Measurements from ENCODE around the gene MMP24.
"Not testable (repeated sequence)": the region's sequence is repeated elsewhere in the genome, so short reads cannot be mapped to it uniquely, and the experiment has no call there.

MMP24 gene

DNA sequence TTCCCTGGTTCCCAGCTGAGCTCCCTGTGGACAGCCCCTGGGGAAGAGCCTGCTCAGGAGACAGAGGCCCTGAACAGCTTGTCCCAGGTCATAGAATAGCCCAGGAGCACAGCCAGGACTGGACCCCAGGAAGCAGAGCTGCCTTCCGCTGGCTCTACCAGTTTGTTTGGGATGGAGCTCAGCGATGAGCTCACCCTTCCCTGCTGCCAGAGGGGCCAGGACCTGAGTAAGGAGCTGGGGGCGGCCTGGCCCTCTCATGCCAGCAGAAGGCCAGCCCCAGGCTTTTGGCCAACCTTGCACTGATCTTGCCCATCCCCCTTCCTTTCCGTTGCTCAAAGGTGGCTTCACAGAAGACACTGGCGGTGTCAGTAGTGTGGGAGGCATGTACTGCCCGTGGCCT, 33.9 kb downstream of the MMP24 start:
- no peak for DNase-seq (ENCODE audit: low spot score)

DNA sequence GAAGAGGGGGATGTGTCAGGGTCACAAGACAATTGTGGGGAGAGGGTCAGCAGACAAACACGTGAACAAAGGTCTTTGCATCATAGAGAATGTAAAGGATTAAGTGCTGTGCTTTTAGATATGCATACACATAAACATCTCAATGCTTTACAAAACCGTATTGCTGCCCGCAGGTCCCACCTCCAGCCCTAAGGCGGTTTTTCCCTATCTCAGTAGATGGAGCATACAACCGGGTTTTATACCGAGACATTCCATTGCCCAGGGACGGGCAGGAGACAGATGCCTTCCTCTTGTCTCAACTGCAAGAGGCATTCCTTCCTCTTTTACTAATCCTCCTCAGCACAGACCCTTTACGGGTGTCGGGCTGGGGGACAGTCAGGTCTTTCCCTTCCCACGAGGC, 35.8 kb downstream of the MMP24 start:
- not testable (repeated sequence) for DNase-seq (ENCODE audit: low spot score)

DNA sequence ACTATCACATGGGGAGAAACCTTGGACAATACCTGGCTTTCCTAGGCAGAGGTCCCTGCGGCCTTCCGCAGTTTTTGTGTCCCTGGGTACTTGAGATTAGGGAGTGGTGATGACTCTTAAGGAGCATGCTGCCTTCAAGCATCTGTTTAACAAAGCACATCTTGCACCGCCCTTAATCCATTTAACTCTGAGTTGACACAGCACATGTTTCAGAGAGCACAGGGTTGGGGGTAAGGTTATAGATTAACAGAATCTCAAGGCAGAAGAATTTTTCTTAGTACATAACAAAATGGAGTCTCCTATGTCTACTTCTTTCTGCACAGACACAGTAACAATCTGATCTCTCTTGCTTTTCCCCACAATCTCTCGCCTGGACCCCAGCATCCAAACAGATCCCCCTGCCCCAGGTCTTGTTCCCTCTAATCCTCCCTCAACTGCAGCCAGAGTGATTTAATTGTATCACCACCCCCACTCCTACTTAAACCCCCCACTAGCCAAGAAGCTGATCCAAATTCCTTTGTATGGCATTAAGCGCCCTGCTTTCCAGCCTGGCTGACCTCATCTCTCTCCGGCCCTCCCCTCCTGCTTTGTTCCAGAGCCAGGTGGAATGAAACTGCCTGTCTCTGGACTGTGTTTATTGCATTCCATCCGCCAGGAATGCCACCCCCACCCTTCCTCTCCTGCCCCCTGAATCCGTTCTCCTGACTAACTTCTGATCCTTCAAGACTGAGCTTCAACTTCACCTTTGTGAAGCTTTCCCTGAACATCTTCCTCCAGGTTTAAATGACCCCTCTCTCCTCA, 36.4 kb downstream of the MMP24 start:
- not testable (repeated sequence) for DNase-seq (ENCODE audit: low spot score)

DNA sequence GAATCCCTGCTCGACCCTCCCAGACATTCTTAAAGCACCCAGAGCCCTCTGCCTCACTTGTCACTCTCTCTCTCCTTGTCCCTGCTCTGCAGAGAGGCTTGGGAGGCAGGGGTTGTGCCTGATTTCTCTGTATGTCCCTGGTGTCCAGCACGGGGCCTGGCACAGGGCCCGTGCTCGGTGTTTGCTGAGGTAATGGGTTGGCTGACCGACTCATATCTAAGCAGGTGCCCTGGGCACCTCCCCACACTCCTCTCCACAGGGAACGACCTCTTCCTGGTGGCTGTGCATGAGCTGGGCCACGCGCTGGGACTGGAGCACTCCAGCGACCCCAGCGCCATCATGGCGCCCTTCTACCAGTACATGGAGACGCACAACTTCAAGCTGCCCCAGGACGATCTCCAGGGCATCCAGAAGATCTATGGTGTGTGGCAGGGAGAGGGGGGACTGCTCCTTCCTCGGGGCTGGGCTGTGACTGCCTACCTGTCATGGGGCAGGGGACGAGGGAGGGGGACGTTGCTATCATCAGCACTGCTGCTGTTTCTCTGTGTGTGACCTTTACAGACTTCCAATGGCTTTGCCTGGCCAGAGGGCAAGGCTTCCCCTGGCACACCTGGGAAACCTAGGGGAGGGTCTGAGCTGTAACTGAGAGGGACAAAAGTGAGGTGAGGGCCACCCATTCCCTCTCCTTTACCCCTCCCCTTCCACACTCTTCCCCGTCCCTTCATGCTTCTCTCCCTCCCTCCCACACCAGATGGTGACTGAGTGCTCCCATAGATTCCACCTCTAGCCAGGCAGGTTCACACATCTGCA, 37.2 kb downstream of the MMP24 start:
- DNase-seq (ENCODE audit: low spot score), result no peak

DNA sequence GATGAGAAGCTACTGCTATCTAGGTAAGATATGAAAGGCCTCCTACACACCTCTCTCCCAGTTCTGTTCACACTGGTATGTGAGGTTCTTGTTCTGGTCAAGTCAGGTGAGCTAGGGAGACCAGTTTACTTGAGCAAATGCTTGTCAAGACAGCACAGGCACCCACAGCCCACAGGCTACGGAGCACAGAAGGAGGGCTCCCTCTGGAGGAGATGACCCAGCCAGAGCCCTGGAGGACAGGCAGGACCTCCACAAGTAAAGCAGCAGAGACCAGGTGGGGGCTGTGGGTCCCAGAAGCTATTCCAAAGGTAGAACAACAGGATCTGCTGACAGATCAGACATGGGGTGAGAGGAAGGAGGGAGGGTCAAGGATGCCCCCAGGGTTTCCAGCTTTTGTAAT, 38.3 kb downstream of the MMP24 start:
- no peak for DNase-seq (ENCODE audit: low spot score)

DNA sequence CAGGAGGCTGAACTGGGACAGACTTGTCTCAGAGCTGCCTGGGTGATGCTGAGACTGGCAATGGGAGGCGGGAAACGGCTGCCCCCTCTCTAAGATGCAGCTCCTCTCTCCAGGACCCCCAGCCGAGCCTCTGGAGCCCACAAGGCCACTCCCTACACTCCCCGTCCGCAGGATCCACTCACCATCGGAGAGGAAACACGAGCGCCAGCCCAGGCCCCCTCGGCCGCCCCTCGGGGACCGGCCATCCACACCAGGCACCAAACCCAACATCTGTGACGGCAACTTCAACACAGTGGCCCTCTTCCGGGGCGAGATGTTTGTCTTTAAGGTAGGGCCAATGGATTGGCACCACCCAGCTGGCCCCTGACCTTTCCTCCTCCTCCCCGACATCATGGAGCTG, 40.6 kb downstream of the MMP24 start:
- no peak for DNase-seq (ENCODE audit: low spot score)

DNA sequence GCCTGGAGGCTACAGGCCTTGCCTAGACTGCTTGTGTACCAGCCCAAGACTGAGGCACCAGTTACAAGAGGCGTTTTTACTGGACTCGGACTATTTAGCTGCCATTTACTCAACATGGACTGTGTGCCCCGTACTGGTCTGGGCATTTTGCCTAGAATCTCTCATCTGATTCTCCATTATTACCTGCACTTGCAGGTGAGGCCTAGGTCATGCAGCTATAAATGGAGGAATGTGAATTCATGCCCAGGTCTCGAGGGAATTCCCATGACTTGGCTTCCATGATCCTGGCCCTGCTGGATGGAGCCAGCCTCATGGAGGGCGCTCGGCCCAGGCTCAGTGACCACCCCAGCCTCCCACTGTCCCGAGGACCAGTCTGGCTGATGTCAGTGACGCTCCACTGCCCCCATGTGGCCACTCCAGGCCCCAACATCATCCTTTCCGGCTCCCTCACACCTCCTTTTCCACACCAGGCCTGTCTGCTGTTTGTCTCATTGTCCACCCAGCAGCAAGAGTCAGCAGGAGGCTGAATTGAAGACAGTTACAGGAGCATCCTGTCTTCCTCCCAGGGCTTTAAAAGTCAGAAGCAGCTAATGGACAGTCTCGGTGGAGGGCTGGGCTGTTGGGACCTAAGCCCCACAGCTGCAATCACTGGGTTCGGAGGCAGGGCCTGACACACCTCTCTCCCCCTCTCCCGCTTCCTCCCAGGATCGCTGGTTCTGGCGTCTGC, 42.7 kb downstream of the MMP24 start:
- peak; percentile 87 for DNase-seq (ENCODE audit: low spot score)

DNA sequence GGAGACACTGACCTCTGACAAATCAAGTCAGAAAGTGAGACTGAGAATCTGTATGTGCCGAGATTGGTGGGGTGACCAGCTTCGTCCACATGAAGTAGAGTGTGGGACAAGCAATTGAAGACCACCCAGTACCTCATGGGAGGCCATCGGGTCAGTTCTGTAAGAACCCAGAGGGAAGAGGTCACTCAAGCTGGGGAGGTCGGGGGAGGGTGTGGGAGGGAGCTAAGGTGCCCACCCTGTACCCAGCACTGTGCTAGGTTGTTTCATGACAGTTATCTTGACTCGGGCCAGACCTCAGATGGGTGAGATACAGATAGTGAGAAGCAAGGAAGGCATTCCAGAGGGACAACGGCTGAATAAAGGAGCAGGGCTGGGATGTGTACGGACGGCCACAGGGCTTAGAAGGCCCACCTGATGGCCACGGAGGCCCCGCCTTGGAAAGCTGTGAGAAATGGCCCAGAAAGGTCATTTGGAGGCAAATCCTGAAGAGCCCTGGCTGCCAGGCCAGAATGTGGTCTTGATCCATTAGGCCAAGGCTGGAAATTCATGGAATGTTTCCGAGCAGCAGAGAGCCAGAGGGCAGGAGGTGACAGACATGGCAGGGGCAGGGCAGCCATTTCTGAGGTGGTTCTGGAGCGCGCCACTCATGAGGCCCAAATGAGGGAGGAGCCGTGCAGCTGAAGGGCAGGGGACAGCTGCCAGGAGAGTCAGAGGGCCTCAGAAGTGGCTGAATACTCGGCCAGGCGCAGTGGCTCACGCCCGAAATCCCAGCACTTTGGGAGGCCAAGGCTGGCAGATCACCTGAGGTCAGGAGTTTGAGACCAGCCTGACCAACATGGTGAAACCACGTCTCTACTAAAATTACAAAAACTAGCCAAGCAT, 43.8 kb downstream of the MMP24 start:
- DNase-seq (ENCODE audit: low spot score), result no peak

DNA sequence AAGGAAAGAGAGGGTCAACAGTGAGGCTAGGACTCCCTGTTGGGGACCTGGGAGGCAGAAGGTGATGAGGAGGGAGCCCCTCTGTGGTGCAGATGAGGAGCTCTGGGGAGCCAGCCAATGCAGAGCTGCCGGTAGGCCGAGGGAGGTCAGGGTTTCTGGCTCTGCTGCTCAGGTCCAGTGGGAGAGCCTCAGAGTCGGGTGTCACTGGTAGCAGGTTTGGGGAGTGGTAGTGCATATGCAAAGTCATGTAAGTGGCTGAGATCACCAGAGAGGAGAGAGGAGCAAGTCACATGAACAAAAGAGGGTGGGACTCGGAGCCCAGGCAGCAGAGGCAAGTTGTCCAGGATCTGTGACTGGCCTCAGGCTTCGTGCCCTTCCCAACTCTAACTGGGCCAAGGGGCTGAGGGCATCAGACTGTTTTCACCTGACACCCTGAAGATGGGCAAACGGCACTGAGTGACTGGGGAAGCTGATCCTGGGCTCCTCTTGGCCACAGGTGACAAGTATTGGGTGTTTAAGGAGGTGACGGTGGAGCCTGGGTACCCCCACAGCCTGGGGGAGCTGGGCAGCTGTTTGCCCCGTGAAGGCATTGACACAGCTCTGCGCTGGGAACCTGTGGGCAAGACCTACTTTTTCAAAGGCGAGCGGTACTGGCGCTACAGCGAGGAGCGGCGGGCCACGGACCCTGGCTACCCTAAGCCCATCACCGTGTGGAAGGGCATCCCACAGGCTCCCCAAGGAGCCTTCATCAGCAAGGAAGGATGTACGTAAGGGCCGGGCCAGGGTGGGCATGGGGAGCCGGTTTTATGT, 44.8 kb downstream of the MMP24 start:
- DNase-seq (ENCODE audit: low spot score), result no peak

DNA sequence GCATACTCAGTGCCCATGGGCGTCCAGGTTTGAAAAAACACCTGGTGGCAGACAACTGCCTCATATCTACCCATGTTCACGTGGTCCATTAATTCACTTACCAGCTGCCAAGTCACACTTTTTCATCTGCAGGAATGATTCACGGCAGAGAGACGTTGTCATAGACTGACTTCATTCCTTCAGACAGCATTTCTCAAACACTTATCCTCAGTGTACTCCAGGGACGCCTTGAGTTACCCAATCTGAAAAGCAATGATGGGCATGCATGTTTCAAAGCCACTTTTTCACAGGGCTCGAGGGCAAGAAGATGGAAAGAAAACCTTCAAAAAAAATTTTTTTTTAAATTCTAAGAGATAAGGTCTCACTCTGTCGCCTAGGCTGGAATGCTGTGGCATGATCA, 45.4 kb downstream of the MMP24 start:
- DNase-seq (ENCODE audit: low spot score), result no peak

DNA sequence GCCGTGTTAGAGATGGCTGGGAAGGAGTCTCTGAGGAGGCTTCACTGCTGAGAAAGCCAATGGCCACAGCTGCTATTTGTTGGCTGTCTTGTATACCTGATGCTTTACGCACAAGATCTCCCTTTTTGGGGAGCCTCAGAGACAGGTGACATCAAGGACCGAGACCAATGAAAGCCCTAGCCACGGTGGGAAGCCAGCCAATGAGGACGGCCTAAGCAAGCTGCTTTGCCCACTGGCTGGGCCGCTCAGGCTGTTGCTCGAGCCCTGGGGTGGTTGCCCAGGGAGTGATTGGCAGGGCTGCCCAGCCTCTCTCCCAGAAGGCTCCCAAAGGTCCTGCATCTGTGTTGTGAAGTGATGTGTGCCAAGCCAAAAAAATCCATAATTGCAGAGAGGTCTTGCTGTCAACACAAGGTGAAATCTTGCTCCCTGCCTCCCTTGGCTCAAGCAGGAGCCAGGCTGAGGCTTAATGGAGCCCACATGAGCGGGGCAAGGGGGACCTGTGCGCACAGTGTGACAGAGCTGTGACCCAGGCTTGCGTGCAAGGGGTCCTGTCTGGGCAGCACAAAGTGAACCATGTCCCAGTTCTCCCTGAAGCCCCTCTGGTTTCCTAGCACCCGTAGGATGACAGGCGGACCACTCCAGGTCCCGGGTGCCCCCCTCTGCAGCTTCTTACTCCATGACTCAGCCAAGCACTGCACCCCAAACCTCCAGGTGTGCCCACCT, 47.1 kb downstream of the MMP24 start:
- no peak for DNase-seq (ENCODE audit: low spot score)

DNA sequence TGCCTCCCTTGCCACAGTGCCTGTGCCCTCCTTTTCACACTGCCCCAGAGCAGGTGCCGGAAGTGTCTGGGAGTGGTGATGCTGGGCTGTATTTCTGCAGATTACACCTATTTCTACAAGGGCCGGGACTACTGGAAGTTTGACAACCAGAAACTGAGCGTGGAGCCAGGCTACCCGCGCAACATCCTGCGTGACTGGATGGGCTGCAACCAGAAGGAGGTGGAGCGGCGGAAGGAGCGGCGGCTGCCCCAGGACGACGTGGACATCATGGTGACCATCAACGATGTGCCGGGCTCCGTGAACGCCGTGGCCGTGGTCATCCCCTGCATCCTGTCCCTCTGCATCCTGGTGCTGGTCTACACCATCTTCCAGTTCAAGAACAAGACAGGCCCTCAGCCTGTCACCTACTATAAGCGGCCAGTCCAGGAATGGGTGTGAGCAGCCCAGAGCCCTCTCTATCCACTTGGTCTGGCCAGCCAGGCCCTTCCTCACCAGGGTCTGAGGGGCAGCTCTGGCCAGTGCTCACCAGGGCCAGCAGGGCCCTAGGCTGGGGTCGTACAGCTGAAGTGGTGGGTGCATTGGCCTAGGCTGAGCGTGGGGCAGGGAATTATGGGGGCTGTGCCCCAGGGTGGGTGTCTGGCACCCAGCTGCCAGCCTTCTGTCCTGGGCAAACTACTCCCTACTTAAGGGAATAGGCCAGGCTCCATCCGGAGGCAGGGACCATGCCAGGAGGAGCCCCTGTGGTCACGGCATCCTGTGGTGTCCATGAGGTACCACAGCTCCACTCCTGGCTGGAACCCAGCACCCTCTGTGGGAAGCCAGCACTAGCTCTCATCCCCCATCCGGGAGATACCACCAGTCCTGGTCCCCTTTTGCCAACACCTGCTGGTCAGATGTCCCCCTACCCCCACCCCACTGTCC, 47.9 kb downstream of the MMP24 start:
- DNase-seq (ENCODE audit: low spot score), result no peak

DNA sequence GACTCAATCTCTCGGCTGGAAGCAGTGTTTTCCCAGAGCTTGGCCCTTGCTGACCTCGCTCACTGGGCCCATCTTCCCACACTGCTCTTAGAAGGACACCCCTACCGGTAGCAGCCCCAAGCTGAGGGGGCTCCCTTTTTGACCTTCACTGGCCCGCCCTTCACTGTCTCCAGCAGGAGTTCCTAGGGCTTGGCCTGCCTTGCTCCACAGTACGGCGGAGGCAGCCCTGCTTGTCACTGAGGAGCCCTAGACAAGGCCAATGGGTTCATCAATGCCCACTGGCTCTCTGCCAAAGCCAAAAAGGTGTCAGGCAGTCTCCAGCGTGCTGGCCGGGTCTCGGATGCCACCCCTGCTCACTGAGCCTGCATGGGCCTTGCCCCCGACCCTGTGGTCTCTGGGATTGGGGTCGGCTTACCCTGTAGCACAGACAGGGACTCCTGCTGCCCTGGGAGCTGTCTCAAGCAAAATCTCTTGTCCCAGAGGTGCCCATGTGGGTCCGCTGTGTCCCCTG, 49.3 kb downstream of the MMP24 start:
- DNase-seq (ENCODE audit: low spot score), result no peak

DNA sequence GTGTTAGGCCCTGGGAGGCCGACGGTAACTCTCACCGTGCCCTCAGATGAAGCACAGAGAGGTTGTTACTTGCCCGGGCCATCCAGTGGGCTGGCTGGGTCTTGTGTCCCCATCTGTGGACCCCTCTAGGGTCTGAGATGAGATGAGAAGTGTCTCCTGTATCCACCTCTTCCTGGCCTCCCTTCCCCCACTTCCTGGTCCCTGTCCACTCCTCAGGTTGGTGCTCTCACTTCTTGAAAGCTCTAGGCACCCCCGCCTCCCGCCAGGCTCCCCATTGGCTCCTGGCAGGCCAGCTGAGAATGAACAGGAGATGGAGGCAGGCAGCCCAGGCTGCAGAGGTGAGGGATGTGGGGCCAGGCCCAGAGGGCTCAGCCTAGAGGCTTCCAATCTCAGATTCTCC, 49.9 kb downstream of the MMP24 start:
- DNase-seq (ENCODE audit: low spot score), result no peak

DNA sequence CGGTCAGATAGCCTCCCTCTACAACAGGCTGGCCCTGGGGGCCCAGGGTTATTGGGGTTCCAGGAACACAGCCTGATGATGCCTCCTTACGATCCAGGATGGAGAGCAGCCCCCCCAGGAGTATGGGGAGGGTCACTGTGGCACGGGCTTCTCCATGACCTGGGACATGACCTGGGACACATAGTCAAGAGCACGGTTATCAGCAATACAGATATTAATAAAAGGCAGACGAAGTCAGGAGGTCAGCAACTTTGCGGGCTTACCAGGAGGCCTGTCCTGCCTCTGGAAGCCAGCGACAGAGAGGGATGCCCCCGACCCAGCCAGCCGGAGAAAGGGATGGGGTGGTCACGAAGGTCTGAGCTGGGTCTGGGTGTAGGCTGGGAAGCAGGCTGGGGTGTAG, 50.6 kb downstream of the MMP24 start:
- DNase-seq (ENCODE audit: low spot score), result no peak

DNA sequence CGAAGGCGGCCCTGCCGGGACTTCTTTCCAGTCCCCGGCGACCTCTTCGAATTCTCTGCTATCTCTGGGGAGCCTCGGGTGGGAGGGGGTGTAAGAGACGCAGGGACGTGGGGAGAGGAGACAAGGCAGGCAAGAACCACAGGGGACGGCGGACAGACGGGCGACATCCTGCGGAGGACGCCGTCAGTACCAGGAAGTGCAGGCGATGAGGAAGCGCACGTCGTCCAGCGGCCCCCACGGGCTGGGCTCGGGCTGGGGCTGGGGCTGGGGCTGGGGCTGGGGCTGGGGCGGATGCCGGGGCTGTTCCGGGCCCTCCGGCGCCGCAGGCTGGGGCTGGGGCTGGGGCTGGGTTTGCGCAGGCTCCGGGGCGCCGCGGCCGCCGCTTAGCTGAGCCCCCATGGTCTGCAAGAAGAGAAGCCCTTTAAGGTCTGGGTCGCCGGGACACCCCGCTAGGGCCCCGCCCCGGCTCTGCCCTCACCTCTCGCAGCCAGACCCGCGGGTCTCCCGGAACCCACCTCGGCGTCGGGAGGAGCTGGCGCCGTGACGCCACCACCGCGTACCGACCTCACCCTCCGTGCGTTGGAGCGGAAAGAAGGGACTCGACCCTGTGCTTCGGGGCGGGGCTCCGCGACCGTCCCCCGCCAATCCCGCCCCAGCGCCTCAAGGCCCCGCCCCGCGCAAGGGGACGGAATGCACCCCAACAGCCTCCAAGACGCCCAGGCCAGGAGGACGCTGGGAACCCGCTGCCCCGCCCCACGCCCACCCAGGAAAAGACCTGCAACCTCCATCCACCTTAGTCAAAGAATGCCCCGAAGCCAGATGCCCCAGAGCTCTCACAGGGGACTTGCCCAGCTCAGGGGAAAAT, 51.3 kb downstream of the MMP24 start, which contains the start of gene MMP24OS:
TSS of gene MMP24OS (minus strand) at position 592 of the 865 bp plus-strand sequence. CDS start at position 399, 193 bp downstream.
- peak; percentile 87 for DNase-seq (ENCODE audit: low spot score)

DNA sequence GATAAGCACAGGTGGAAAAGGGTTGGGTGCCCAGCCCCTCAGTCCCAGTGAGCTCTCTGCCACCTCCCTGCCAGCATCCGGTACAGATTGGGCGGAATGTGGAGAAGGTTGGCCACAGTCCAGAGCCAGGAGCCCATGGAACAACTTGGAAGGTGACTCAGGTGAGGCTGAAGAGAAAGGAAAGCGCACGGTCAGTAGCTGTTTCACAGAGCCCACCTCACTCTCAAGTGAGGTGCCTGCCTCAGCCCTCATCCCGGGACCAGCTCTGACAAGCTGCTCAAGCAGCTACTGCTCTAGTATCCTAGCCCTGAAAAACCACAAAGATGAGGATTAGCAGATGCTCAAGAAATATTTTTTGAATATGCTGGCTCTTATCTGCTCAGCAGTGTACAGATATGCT, 52.5 kb downstream of the MMP24 start:
- peak; percentile 53 for DNase-seq (ENCODE audit: low spot score)
